C4-2B (cell line): ENCODE data around the gene HEPH.

Experiments used
- CTCF ChIP-seq: fragments of 450-650 bp; conservative IDR thresholded peaks from 2 replicates; pipeline ENCODE4 v1.5.1; 2017; ENCODE audit warnings: mild to moderate bottlenecking
- ZFX ChIP-seq: fragments of 450-650 bp; IDR thresholded peaks from 2 replicates; pipeline ENCODE4 v1.6.1; 2017

- no peak for TF ChIP-seq CTCF
- no peak for TF ChIP-seq ZFX
Measured at GRCh38 chrX:66150163-66150562, 13.9 kb upstream of the HEPH start.
